Sigmoid colon (tissue), 4 donors: ENCODE data around the gene SPDYE17.
"Not testable (repeated sequence)": the region's sequence is repeated elsewhere in the genome, so short reads cannot be mapped to it uniquely, and the experiment has no call there.

Experiments
- EP300 ChIP-seq, 4 donors: sonication (generic); formaldehyde crosslinking; IDR thresholded peaks; one replicate each; pipeline ENCODE4 v1.6.1; 2017; ENCODE audit warnings: antibody characterized with exemption in 4 of 4
- TF ChIP-seq, protein P1 (sequence below), 4 experiments: fragments of 450-650 bp in 3 of 4; fragments of 200-600 bp in 1 of 4; IDR thresholded peaks; one replicate each; pipeline ENCODE4 v1.5.1; 2016 to 2019; ENCODE audit warnings: antibody characterized with exemption in 4 of 4, mild to moderate bottlenecking in 3 of 4, moderate library complexity in 2 of 4

DNA sequence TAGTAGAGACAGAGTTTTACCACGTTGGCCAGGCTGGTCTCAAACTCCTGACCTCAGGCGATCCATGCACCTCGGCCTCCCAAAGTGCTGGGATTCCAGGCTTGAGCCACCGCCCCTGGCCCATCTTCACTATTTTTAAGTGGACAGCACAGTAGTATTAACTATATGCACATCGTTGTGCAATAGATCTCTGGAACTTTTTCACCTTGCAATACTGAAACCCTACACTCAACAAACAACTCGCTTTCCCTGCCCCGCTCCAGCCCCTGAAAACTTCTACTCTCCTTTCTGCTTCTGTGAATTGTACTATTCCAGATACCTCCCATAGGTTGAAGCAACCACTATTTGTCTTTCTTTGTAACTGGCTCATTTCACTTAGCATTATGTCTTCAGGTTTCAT, 33.7 kb upstream of the SPDYE17 start:
- not testable (repeated sequence) for TF ChIP-seq EP300 (IDR thresholded peaks at IDR 0.05)
- TF ChIP-seq, protein P1, sequence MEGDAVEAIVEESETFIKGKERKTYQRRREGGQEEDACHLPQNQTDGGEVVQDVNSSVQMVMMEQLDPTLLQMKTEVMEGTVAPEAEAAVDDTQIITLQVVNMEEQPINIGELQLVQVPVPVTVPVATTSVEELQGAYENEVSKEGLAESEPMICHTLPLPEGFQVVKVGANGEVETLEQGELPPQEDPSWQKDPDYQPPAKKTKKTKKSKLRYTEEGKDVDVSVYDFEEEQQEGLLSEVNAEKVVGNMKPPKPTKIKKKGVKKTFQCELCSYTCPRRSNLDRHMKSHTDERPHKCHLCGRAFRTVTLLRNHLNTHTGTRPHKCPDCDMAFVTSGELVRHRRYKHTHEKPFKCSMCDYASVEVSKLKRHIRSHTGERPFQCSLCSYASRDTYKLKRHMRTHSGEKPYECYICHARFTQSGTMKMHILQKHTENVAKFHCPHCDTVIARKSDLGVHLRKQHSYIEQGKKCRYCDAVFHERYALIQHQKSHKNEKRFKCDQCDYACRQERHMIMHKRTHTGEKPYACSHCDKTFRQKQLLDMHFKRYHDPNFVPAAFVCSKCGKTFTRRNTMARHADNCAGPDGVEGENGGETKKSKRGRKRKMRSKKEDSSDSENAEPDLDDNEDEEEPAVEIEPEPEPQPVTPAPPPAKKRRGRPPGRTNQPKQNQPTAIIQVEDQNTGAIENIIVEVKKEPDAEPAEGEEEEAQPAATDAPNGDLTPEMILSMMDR (IDR thresholded peaks at IDR 0.05) = not testable (repeated sequence)
